ENCODE results near the gene IYD. TPM values are rescaled to one million over a fixed set of nuclear protein-coding genes. Genes with fewer than 3 reads are reported as not detected.

IYD gene
- total and polyA plus RNA-seq, 10 of the 15 experiments (the other 5 are each of a cell fraction or from before 2014, with no cell fraction given), result 0.07 TPM; not detected in 9

DNA sequence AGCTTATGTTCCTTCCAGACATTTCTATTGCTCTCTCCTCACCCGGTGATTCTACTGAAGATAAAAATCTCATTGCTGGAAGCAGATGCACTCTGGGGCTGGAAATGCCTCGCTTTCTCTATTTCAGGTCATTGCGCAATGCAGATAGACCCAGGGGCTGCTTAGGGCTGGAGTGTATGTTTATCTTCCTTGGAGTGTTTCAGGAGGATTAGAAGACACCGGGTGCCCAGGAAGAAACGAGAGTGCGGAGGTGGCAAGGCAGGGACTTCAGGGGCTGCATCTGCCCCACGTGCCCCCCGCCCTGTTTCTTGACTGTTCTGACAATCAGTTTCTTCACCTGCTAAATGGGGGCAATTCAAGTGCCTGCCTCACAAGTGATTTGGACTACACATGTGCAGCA is 45.6 kb upstream of the IYD start:
- no peak for FAIRE-seq
- in situ Hi-C loops (cut with MboI), result no loop called here
- whole genome bisulfite sequencing (ENCODE audit: insufficient coverage, insufficient replicate concordance, low lambda C conversion rate, missing lambda C conversion rate), result 43% methylated on average over 8 of the region's 8 CpGs

More for the DNA sequence above, 45.6 kb upstream of the IYD start:
- RAD21 ChIA-PET (ENCODE audit: unreplicated experiment), result no interaction called here
- Histone ChIP-seq H3K9me3 (replicated peaks; ENCODE audit: control insufficient read depth, insufficient read depth, low read length) (no peaks in the 10 kb centered on the region), H3K4me2 (ENCODE audit: control insufficient read depth, insufficient read depth) (no peak overlapping the region), H3K9ac (ENCODE audit: control insufficient read depth, insufficient read depth, low read length) (no peak overlapping the region), H3K27me3 (replicated peaks in 1 of 2; ENCODE audit: control insufficient read depth in 2 of 2, insufficient read depth in 2 of 2, low read length in 1 of 2) (peaks cover 0 to 5% of the 10 kb centered on the region in 2 experiments; a peak in 2 of 4 replicates), H3K27ac (ENCODE audit: control insufficient read depth, insufficient read depth) (no peak overlapping the region), H2AFZ (ENCODE audit: control insufficient read depth, low read depth, low read length) (no peak overlapping the region), H3K4me3 (no peak overlapping the region), H3K79me2 (ENCODE audit: control insufficient read depth, insufficient read depth, low read length) (no peaks in the 10 kb centered on the region), H3K4me1 (ENCODE audit: control insufficient read depth, insufficient read depth, low read length) (no peaks in the 10 kb centered on the region), H4K20me1 (ENCODE audit: control insufficient read depth, insufficient read depth) (no peaks in the 10 kb centered on the region), H3K36me3 (ENCODE audit: control insufficient read depth in 2 of 2, insufficient read depth in 2 of 2, low read length in 1 of 2) (no peaks in the 10 kb centered on the region)
- CTCF ChIA-PET, result interaction anchor here (1.1 to 1.5 kb wide), 2 partner anchors 242 to 270 kb away, joined by 3 to 5 read pairs; no protein-coding TSS in a partner anchor
- intact Hi-C loops (cut with micrococcal nuclease; ENCODE audit: unreplicated experiment), result no loop called here
- POLR2A ChIA-PET, result no interaction called here
- no TSS peak for BruUV-seq (replicated peaks)
- no peak for ATAC-seq
- no peak for DNase-seq (ENCODE audit: low read depth, low spot score)
- no peak for TF ChIP-seq HCFC1 (IDR thresholded peaks at IDR 0.05; ENCODE audit: low read length)
- TF ChIP-seq, protein P1, sequence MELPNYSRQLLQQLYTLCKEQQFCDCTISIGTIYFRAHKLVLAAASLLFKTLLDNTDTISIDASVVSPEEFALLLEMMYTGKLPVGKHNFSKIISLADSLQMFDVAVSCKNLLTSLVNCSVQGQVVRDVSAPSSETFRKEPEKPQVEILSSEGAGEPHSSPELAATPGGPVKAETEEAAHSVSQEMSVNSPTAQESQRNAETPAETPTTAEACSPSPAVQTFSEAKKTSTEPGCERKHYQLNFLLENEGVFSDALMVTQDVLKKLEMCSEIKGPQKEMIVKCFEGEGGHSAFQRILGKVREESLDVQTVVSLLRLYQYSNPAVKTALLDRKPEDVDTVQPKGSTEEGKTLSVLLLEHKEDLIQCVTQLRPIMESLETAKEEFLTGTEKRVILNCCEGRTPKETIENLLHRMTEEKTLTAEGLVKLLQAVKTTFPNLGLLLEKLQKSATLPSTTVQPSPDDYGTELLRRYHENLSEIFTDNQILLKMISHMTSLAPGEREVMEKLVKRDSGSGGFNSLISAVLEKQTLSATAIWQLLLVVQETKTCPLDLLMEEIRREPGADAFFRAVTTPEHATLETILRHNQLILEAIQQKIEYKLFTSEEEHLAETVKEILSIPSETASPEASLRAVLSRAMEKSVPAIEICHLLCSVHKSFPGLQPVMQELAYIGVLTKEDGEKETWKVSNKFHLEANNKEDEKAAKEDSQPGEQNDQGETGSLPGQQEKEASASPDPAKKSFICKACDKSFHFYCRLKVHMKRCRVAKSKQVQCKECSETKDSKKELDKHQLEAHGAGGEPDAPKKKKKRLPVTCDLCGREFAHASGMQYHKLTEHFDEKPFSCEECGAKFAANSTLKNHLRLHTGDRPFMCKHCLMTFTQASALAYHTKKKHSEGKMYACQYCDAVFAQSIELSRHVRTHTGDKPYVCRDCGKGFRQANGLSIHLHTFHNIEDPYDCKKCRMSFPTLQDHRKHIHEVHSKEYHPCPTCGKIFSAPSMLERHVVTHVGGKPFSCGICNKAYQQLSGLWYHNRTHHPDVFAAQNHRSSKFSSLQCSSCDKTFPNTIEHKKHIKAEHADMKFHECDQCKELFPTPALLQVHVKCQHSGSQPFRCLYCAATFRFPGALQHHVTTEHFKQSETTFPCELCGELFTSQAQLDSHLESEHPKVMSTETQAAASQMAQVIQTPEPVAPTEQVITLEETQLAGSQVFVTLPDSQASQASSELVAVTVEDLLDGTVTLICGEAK (IDR thresholded peaks at IDR 0.05; ENCODE audit: borderline replicate concordance), result no peak
- SMC1A ChIA-PET (ENCODE audit: uncharacterized antibody, unreplicated experiment), result no interaction called here
